ENCODE measurements around the gene EFCAB12.

DNA sequence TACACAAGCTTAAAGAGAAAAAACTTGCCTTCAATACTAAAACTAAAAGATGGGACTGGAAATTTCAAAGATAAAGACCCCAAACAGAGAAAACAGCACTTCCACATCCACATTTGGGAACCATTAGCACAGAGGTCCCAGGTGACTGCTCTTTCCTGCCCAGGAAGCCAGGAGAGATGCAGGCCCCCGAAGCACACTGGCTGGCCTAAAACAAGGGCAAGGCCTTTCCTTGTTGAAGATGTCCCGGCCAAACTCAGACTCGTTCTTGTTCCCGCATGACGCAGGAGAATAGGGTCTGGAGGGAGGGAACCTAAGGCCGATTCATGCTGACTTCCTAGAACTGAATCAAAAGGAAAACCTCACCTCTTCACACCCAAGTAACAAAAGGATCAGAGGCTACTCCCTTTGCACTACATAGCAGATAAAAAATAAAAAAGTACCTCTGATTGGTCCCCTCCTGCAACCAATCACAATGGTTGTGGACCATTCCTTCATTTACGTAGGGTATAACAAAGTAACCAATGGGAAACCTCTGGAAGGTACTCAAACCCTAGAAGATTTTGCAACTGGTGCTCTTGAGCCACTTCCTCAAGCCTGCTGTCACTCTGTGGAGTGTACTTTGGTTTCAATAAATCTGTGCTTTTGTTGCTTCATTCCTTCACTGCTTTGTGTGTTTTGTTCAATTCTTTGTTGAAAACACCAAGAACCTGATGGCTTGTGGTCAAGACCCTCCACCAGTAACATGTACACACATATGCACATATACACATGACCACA, 48.7 kb downstream of the EFCAB12 start:
- TF ChIP-seq TAF1 (IDR thresholded peaks at IDR 0.05; ENCODE audit: borderline replicate concordance, insufficient read depth, low read length) (no peak), POLR2AphosphoS5 (IDR thresholded peaks at IDR 0.05; ENCODE audit: low read depth, low read length) (no peak), FOXP2 (optimal IDR thresholded peaks at IDR 0.05; ENCODE audit: borderline replicate concordance, extremely low read depth, extremely low read length, insufficient read depth) (no peak), SIN3A (IDR thresholded peaks at IDR 0.05; ENCODE audit: borderline replicate concordance, insufficient read depth, low read length) (no peak)
- TF ChIP-seq, protein P1, sequence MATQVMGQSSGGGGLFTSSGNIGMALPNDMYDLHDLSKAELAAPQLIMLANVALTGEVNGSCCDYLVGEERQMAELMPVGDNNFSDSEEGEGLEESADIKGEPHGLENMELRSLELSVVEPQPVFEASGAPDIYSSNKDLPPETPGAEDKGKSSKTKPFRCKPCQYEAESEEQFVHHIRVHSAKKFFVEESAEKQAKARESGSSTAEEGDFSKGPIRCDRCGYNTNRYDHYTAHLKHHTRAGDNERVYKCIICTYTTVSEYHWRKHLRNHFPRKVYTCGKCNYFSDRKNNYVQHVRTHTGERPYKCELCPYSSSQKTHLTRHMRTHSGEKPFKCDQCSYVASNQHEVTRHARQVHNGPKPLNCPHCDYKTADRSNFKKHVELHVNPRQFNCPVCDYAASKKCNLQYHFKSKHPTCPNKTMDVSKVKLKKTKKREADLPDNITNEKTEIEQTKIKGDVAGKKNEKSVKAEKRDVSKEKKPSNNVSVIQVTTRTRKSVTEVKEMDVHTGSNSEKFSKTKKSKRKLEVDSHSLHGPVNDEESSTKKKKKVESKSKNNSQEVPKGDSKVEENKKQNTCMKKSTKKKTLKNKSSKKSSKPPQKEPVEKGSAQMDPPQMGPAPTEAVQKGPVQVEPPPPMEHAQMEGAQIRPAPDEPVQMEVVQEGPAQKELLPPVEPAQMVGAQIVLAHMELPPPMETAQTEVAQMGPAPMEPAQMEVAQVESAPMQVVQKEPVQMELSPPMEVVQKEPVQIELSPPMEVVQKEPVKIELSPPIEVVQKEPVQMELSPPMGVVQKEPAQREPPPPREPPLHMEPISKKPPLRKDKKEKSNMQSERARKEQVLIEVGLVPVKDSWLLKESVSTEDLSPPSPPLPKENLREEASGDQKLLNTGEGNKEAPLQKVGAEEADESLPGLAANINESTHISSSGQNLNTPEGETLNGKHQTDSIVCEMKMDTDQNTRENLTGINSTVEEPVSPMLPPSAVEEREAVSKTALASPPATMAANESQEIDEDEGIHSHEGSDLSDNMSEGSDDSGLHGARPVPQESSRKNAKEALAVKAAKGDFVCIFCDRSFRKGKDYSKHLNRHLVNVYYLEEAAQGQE (IDR thresholded peaks at IDR 0.05; ENCODE audit: insufficient read depth in 1 of 2, low read depth in 2 of 2, low read length in 2 of 2): no peak
